Liver (tissue), 9 donors: ENCODE data around the gene NCLN. TPM values are rescaled to one million over a fixed set of nuclear protein-coding genes. Genes with fewer than 3 reads are reported as not detected.

Experiments used
- DNase-seq: peaks from one replicate; pipeline ENCODE4 v3.0.0-alpha.2; 2017; ENCODE audit warnings: low spot score
- H3K27ac ChIP-seq, 2 donors: one replicate each; pipeline ENCODE4 v1.7.0; 2013; ENCODE audit warnings: inconsistent platforms in 2 of 2, low read length in 2 of 2, control low read depth in 1 of 2, low read depth in 1 of 2, mild to moderate bottlenecking in 1 of 2
- H3K27me3 ChIP-seq, 4 donors: one replicate each; pipeline versions ENCODE4 v1.6.1 to v1.7.0; 2013; ENCODE audit warnings: low read length in 3 of 4, inconsistent platforms in 1 of 4, mild to moderate bottlenecking in 1 of 4, moderate library complexity in 1 of 4; ENCODE audit not compliant: control insufficient read depth in 4 of 4, insufficient read depth in 4 of 4
- H3K36me3 ChIP-seq, 4 donors: one replicate each; pipeline versions ENCODE4 v1.6.1 to v1.7.0; 2013; ENCODE audit warnings: low read length in 3 of 4, mild to moderate bottlenecking in 3 of 4, low read depth in 1 of 4, moderate library complexity in 1 of 4; ENCODE audit not compliant: control insufficient read depth in 4 of 4, insufficient read depth in 3 of 4
- H3K4me1 ChIP-seq, 4 donors: one replicate each; pipeline versions ENCODE4 v1.6.1 to v1.7.0; 2013; ENCODE audit warnings: low read length in 3 of 4, mild to moderate bottlenecking in 3 of 4, moderate library complexity in 1 of 4; ENCODE audit not compliant: control insufficient read depth in 4 of 4, insufficient read depth in 4 of 4
- H3K4me3 ChIP-seq, 3 donors: one replicate each; pipeline versions ENCODE4 v1.6.1 to v1.7.0; 2013; ENCODE audit warnings: low read length in 3 of 3, control low read depth in 1 of 3, low read depth in 1 of 3, mild to moderate bottlenecking in 1 of 3
- H3K9ac ChIP-seq, 2 donors: one replicate each; pipeline ENCODE4 v1.7.0; 2013; ENCODE audit warnings: low read length in 2 of 2, mild to moderate bottlenecking in 2 of 2, moderate library complexity in 2 of 2, control low read depth in 1 of 2, low read depth in 1 of 2
- H3K9me3 ChIP-seq, 4 donors: one replicate each; pipeline versions ENCODE4 v1.6.1 to v1.7.0; 2013; ENCODE audit warnings: low read length in 3 of 4; ENCODE audit not compliant: control insufficient read depth in 4 of 4
- EGR1 ChIP-seq, 2 donors: IDR thresholded peaks; 2 replicates each; pipeline ENCODE4 v1.6.1; 2016 to 2018; ENCODE audit warnings: antibody characterized with exemption in 2 of 2, low read depth in 2 of 2
- FOXA1 ChIP-seq: IDR thresholded peaks from 2 replicates; pipeline ENCODE4 v1.6.1; 2016; ENCODE audit warnings: antibody characterized with exemption
- FOXA2 ChIP-seq: IDR thresholded peaks from 2 replicates; pipeline ENCODE4 v1.6.1; 2016; ENCODE audit warnings: antibody characterized with exemption
- GABPA ChIP-seq, 2 donors: IDR thresholded peaks in 1 of 2; conservative IDR thresholded peaks in 1 of 2; 2 replicates each; pipeline ENCODE4 v1.6.1; 2016; ENCODE audit warnings: antibody characterized with exemption in 2 of 2, mild to moderate bottlenecking in 1 of 2, moderate library complexity in 1 of 2
- HNF4A ChIP-seq, 2 donors: conservative IDR thresholded peaks; 2 replicates each; pipeline ENCODE4 v1.6.1; 2016; ENCODE audit warnings: antibody characterized with exemption in 2 of 2, mild to moderate bottlenecking in 2 of 2
- HNF4G ChIP-seq: IDR thresholded peaks from 2 replicates; pipeline ENCODE4 v1.6.1; 2016; ENCODE audit warnings: antibody characterized with exemption
- JUND ChIP-seq, 2 donors: IDR thresholded peaks; 2 replicates each; pipeline ENCODE4 v1.6.1; 2016; ENCODE audit warnings: antibody characterized with exemption in 2 of 2
- NR2F2 ChIP-seq: IDR thresholded peaks from 2 replicates; pipeline ENCODE4 v1.6.1; 2016; ENCODE audit warnings: antibody characterized with exemption
- RAD21 ChIP-seq, 2 donors: IDR thresholded peaks; 2 replicates each; pipeline ENCODE4 v1.6.1; 2016; ENCODE audit warnings: antibody characterized with exemption in 2 of 2, mild to moderate bottlenecking in 2 of 2
- RXRA ChIP-seq, 2 donors: IDR thresholded peaks; 2 replicates each; pipeline ENCODE4 v1.6.1; 2017 to 2018; ENCODE audit warnings: antibody characterized with exemption in 2 of 2, mild to moderate bottlenecking in 1 of 2
- SP1 ChIP-seq: IDR thresholded peaks from 2 replicates; pipeline ENCODE4 v1.6.1; 2018; ENCODE audit warnings: antibody characterized with exemption, mild to moderate bottlenecking
- TAF1 ChIP-seq: conservative IDR thresholded peaks from 2 replicates; pipeline ENCODE4 v1.6.1; 2016; ENCODE audit warnings: antibody characterized with exemption, mild to moderate bottlenecking
- YY1 ChIP-seq: IDR thresholded peaks from 2 replicates; pipeline ENCODE4 v1.6.1; 2016; ENCODE audit warnings: antibody characterized with exemption, mild to moderate bottlenecking
- WGBS: extraction: QIAGEN DNeasy Blood & Tissue Kit; methylation state at CpG from one replicate; pipeline ENCODE4 v1.1.7; 2013; 5-methylcytosine and 5-hydroxymethylcytosine counted together
- polyA plus RNA-seq, 2 donors: library from polyadenylated mRNA; stranded (reverse) in 1 of 2; unstranded in 1 of 2; fragments of 200-250 nt in 1 of 2; fragments of >200 nt in 1 of 2; fragmentation: Nextera tagmentation in 1 of 2; extraction: Ambion mirVana in 1 of 2; gene quantifications; one replicate each; pipeline versions ENCODE4 v1.2.1 to v1.2.3, GENCODE V29; 2013 to 2015
- total RNA-seq, 2 donors: library from RNA; depleted of rRNA; stranded (reverse); fragments of >200 nt; gene quantifications; one replicate each; pipeline ENCODE4 v1.2.3, GENCODE V29; 2014
- TF ChIP-seq, protein P1 (sequence below): fragments of 150-350 bp; IDR thresholded peaks from 2 replicates; pipeline ENCODE4 v1.5.1; 2017; ENCODE audit warnings: improper control_type of control experiment, low read depth, low read length; ENCODE audit not compliant: missing input control
- TF ChIP-seq, protein P2 (sequence below): IDR thresholded peaks from 2 replicates; pipeline ENCODE4 v1.6.1; 2016; ENCODE audit warnings: antibody characterized with exemption
- TF ChIP-seq, protein P3 (sequence below): IDR thresholded peaks from 2 replicates; pipeline ENCODE4 v1.6.1; 2016; ENCODE audit warnings: antibody characterized with exemption, mild to moderate bottlenecking
- TF ChIP-seq, protein P4 (sequence below): IDR thresholded peaks from 2 replicates; pipeline ENCODE4 v1.6.1; 2016; ENCODE audit warnings: antibody characterized with exemption
- donor health status: healthy.
- donor health status: healthy.
- donor health status: healthy.
- donor health status: healthy.
- donor health status: healthy.

The NCLN gene
- total and polyA plus RNA-seq, 4 donors = 29.5 to 50.8 (median 38.4) TPM

DNA sequence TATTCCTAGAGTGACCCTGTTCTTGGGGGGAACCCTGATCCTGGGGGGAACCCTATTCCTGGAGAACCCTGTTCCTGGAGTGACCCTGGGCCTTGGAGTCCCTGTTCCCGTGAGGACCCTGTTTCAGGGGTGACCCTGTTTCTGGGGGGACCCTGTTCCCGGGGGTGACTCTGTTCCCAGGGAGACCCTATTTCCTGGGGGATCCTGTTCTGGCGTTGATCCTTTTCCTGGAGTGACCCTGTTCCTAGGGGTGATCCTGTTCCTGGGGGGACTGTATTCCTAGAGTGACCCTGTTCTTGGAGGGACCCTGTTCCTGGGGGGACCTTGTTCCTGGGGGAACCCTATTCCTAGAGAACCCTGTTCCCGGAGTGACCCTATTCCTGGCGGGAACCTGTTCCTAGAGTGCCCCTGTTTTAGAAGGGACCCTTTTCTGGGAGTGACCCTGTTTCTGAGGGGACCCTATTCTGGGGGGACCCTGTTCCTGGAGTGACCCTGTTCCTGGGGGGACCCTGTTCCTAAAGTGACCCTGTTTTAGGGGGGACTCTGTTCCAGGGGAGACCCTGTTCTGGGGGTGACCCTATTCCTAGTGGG, 34.9 kb upstream of the NCLN start:
- no peaks in the 10 kb centered on the region for H3K9me3 ChIP-seq
- TF ChIP-seq JUND (IDR thresholded peaks at IDR 0.05) = no peak
- no peak for TF ChIP-seq YY1
- WGBS = 67% methylated on average over 5 of the region's 5 CpGs
- no peak overlapping the region for H3K9ac ChIP-seq
- no peaks in the 10 kb centered on the region for H3K27me3 ChIP-seq
- H3K27ac ChIP-seq = no peak overlapping the region
- H3K36me3 ChIP-seq = no peaks in the 10 kb centered on the region
- H3K4me3 ChIP-seq = no peak overlapping the region
- DNase-seq = no peak
- H3K4me1 ChIP-seq = no peaks in the 10 kb centered on the region

DNA sequence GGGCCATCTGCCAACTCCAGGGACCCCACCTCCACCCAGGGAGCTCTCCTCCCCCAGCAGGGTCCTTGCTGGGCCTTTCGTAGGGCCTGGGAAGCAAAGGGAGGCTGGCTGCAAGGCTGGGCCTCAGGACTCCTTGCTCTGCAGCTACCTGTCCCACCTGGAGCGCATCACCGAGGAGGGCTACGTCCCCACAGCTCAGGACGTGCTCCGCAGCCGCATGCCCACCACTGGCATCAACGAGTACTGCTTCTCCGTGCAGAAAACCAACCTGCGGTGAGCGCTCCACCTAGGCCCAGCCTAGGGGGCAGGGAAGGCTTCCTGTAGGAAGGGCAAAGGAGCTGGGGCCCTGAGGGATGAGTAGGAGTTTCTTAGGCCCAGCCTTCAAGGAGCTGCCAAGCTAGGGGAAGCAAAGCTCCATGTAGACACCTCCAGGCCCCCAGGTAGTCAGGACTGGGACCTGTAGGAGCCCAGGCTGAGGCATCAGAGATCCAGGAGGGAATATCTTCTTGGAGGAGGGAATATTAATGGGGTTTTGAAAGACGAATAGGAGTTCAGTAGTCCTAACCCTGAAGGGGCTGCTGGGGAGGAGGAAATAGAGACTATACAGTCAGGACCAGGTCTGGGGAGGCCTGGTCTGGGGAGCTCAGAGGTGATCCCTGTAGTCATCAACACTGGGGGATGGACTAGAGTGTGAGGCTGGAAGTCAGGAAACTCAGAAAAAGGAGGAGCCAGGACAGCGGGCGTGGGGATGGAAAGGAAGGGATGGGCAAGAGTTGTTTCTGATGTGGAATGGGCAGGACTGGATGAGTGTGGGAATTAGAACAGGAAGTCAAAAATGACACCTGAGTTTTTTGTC, 33.9 kb upstream of the NCLN start:
- Histone ChIP-seq H3K27me3 (no peaks in the 10 kb centered on the region), H3K9ac (no peak overlapping the region), H3K36me3 (no peaks in the 10 kb centered on the region), H3K9me3 (no peaks in the 10 kb centered on the region), H3K4me1 (no peaks in the 10 kb centered on the region), H3K4me3 (no peak overlapping the region), H3K27ac (no peak overlapping the region)
- 83% methylated on average over 14 of the region's 14 CpGs for WGBS
- DNase-seq = no peak
- TF ChIP-seq, protein P1, sequence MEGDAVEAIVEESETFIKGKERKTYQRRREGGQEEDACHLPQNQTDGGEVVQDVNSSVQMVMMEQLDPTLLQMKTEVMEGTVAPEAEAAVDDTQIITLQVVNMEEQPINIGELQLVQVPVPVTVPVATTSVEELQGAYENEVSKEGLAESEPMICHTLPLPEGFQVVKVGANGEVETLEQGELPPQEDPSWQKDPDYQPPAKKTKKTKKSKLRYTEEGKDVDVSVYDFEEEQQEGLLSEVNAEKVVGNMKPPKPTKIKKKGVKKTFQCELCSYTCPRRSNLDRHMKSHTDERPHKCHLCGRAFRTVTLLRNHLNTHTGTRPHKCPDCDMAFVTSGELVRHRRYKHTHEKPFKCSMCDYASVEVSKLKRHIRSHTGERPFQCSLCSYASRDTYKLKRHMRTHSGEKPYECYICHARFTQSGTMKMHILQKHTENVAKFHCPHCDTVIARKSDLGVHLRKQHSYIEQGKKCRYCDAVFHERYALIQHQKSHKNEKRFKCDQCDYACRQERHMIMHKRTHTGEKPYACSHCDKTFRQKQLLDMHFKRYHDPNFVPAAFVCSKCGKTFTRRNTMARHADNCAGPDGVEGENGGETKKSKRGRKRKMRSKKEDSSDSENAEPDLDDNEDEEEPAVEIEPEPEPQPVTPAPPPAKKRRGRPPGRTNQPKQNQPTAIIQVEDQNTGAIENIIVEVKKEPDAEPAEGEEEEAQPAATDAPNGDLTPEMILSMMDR = no peak
- TF ChIP-seq HNF4G (no peak), GABPA (IDR thresholded peaks at IDR 0.05 in 1 of 2, conservative IDR thresholded peaks at IDR 0.05 in 1 of 2) (no peak), FOXA1 (no peak), JUND (IDR thresholded peaks at IDR 0.05) (no peak), RXRA (IDR thresholded peaks at IDR 0.05) (no peak), NR2F2 (no peak), SP1 (no peak), TAF1 (no peak), FOXA2 (no peak), HNF4A (conservative IDR thresholded peaks at IDR 0.05) (no peak), YY1 (no peak), EGR1 (IDR thresholded peaks at IDR 0.05; ENCODE audit: low read depth in 2 of 2) (no peak), RAD21 (IDR thresholded peaks at IDR 0.05) (no peak)
- TF ChIP-seq, protein P2, sequence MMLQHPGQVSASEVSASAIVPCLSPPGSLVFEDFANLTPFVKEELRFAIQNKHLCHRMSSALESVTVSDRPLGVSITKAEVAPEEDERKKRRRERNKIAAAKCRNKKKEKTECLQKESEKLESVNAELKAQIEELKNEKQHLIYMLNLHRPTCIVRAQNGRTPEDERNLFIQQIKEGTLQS = no peak
- TF ChIP-seq, protein P3, sequence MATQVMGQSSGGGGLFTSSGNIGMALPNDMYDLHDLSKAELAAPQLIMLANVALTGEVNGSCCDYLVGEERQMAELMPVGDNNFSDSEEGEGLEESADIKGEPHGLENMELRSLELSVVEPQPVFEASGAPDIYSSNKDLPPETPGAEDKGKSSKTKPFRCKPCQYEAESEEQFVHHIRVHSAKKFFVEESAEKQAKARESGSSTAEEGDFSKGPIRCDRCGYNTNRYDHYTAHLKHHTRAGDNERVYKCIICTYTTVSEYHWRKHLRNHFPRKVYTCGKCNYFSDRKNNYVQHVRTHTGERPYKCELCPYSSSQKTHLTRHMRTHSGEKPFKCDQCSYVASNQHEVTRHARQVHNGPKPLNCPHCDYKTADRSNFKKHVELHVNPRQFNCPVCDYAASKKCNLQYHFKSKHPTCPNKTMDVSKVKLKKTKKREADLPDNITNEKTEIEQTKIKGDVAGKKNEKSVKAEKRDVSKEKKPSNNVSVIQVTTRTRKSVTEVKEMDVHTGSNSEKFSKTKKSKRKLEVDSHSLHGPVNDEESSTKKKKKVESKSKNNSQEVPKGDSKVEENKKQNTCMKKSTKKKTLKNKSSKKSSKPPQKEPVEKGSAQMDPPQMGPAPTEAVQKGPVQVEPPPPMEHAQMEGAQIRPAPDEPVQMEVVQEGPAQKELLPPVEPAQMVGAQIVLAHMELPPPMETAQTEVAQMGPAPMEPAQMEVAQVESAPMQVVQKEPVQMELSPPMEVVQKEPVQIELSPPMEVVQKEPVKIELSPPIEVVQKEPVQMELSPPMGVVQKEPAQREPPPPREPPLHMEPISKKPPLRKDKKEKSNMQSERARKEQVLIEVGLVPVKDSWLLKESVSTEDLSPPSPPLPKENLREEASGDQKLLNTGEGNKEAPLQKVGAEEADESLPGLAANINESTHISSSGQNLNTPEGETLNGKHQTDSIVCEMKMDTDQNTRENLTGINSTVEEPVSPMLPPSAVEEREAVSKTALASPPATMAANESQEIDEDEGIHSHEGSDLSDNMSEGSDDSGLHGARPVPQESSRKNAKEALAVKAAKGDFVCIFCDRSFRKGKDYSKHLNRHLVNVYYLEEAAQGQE = no peak
- TF ChIP-seq, protein P4, sequence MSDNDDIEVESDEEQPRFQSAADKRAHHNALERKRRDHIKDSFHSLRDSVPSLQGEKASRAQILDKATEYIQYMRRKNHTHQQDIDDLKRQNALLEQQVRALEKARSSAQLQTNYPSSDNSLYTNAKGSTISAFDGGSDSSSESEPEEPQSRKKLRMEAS = no peak
